Measurements from ENCODE around the gene SUMO2. TPM values are rescaled to one million over a fixed set of nuclear protein-coding genes. Genes with fewer than 3 reads are reported as not detected.

SUMO2 gene
- total RNA-seq, result 134 and 198 TPM in 2 replicates

GRCh38 chr17:75182569-75183436, at the start of gene SUMO2:
Gene SUMO2, minus strand, starts transcription at chr17:75182959. Its CDS starts 125 bp downstream, at chr17:75182834.

DNA sequence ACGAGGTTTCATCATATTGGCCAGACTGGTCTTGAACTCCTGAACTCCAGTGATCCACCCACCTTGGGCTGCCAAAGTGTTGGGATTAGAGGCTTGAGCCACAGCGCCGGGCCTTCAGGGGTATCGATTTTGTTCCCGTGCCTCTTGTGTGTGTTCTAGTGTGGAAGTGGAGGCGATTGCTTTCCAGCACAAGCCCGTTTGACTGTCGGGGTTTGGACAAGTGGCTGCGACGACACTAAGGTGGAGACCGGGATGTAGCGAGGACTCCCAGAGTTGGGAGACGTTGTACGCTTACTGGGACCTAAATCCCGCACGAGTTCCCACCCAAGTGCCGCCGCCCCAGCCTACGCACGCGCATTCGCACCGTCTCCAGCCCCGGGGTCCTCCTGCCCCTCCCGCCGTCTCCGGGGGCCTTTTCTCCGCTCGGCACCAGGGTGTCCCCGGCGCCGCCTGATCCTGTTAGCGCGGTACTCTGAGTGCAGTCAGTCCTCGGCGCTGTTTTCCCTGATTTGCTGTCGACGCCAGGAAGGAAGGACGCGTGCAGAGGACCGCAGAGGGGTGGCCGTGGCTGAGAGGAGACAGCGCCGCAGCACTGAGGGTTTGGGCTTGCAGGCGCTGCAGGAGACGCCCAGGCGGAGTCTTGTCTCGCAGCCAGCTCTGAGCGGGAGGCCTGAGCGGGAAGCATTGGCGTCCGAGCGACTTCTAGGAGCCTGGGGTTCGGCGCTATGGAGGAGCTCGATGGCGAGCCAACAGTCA, 22.5 kb upstream of the SUMO2 start, which contains the start of gene NUP85:
Gene NUP85, plus strand, starts transcription at position 643 of the 756 bp plus-strand sequence. Its CDS starts 83 bp downstream, at position 726.

GRCh38 chr17:75154195-75155106, 28.3 kb downstream of the SUMO2 start, which contains the start of gene JPT1:
Gene JPT1, minus strand, starts transcription at chr17:75154512. Its CDS starts 115 bp downstream, at chr17:75154397.

GRCh38 chr17:75131278-75132017, 51.3 kb downstream of the SUMO2 start, which contains the start of gene NT5C:
Gene NT5C, minus strand, starts transcription at chr17:75131742. Its CDS starts 35 bp downstream, at chr17:75131707.

Other genes with a start within 250 kb of the SUMO2 start
- not detected in 2 replicates for gene OTOP3, start 247.1 kb downstream of the SUMO2 start, total RNA-seq
- gene HID1, start 210.2 kb downstream of the SUMO2 start, total RNA-seq, result 0.16 and 0.52 TPM in 2 replicates
- 5.5 and 6.4 TPM in 2 replicates for gene CDR2L, start 195.3 kb downstream of the SUMO2 start, total RNA-seq
- gene MRPL58, start 170.3 kb downstream of the SUMO2 start, total RNA-seq, result 29.3 and 34.4 TPM in 2 replicates
- gene ATP5PD, start 136.0 kb downstream of the SUMO2 start, total RNA-seq, result 279 and 442 TPM in 2 replicates
- 10.6 and 12.8 TPM in 2 replicates for gene KCTD2, start 135.7 kb downstream of the SUMO2 start, total RNA-seq
- gene SLC16A5, start 95.0 kb downstream of the SUMO2 start, total RNA-seq, result 4.7 and 10.6 TPM in 2 replicates
- gene ARMC7, start 73.0 kb downstream of the SUMO2 start, total RNA-seq, result 1.7 and 1.8 TPM in 2 replicates
- 16.4 and 35.6 TPM in 2 replicates for gene NT5C, start 51.2 kb downstream of the SUMO2 start, total RNA-seq
- 24.1 and 39.9 TPM in 2 replicates for gene JPT1, start 28.4 kb downstream of the SUMO2 start, total RNA-seq
- 21.1 and 22.6 TPM in 2 replicates for gene NUP85, start 22.7 kb upstream of the SUMO2 start, total RNA-seq
- 11.5 and 17.8 TPM in 2 replicates for gene GGA3, start 78.6 kb upstream of the SUMO2 start, total RNA-seq
- 43.1 and 46.0 TPM in 2 replicates for gene MRPS7, start 78.9 kb upstream of the SUMO2 start, total RNA-seq
- gene MIF4GD, start 88.3 kb upstream of the SUMO2 start, total RNA-seq, result 3.3 and 5.5 TPM in 2 replicates
- 3.3 and 4.3 TPM in 2 replicates for gene SLC25A19, start 106.5 kb upstream of the SUMO2 start, total RNA-seq
- gene GRB2, start 222.7 kb upstream of the SUMO2 start, total RNA-seq, result 41.0 and 50.4 TPM in 2 replicates